CD4-positive, CD25-positive, alpha-beta regulatory T cell (primary cell): Measurements from ENCODE around the gene TSPEAR. TPM values are rescaled to one million over a fixed set of nuclear protein-coding genes. Genes with fewer than 3 reads are reported as not detected.

Experiments used
- ATAC-seq, 2 donors: fragments of 150-1000 bp; cut with Tn5 transposase; one replicate each; pipeline ENCODE4 v1.10.0; 2021; ENCODE audit warnings: low read depth in 2 of 2, moderate number of reproducible peaks in 2 of 2, moderate library complexity in 1 of 2
- DNase-seq, 3 donors: peaks; one replicate each; pipeline versions ENCODE4 v3.0.0 to v3.0.0-alpha.2; 2012 to 2022; ENCODE audit warnings: mixed read lengths in 1 of 3
- H3K27ac ChIP-seq: one replicate; pipeline ENCODE4 v1.7.0; 2013; ENCODE audit warnings: mild to moderate bottlenecking, low read length; ENCODE audit not compliant: insufficient read depth, poor library complexity, severe bottlenecking
- H3K27me3 ChIP-seq: one replicate; pipeline ENCODE4 v1.7.0; 2013; ENCODE audit warnings: low read length; ENCODE audit not compliant: control insufficient read depth, insufficient read depth
- H3K36me3 ChIP-seq: one replicate; pipeline ENCODE4 v1.7.0; 2013; ENCODE audit warnings: mild to moderate bottlenecking, low read length, moderate library complexity; ENCODE audit not compliant: control insufficient read depth, insufficient read depth
- H3K4me1 ChIP-seq: 2 replicates; pipeline ENCODE4 v1.7.0; 2013; ENCODE audit warnings: mild to moderate bottlenecking, low read length; ENCODE audit not compliant: insufficient read depth, control insufficient read depth, poor library complexity, severe bottlenecking
- H3K4me3 ChIP-seq: one replicate; pipeline ENCODE4 v1.7.0; 2013; ENCODE audit warnings: low read depth, mild to moderate bottlenecking, low read length, moderate library complexity
- H3K9me3 ChIP-seq, 2 experiments: 1 replicate in 1 of 2; 2 replicates in 1 of 2; pipeline ENCODE4 v1.7.0; 2013; ENCODE audit warnings: low read length in 2 of 2, mild to moderate bottlenecking in 1 of 2, moderate library complexity in 1 of 2; ENCODE audit not compliant: control insufficient read depth in 2 of 2
- H3K27ac Mint-ChIP-seq, 3 donors: one replicate each; pipeline ENCODE4 v1.8.0; 2020 to 2022; ENCODE audit warnings: mild to moderate bottlenecking in 3 of 3, mixed read lengths in 3 of 3, moderate library complexity in 2 of 3
- H3K27me3 Mint-ChIP-seq: one replicate; pipeline ENCODE4 v1.8.0; 2022; ENCODE audit warnings: mild to moderate bottlenecking, mixed read lengths
- H3K36me3 Mint-ChIP-seq: one replicate; pipeline ENCODE4 v1.8.0; 2020; ENCODE audit warnings: mixed read lengths
- H3K4me1 Mint-ChIP-seq, 4 donors: one replicate each; pipeline ENCODE4 v1.8.0; 2020 to 2022; ENCODE audit warnings: mixed read lengths in 4 of 4, mild to moderate bottlenecking in 1 of 4
- H3K4me3 Mint-ChIP-seq, 4 donors: one replicate each; pipeline ENCODE4 v1.8.0; 2020 to 2022; ENCODE audit warnings: mild to moderate bottlenecking in 4 of 4, mixed read lengths in 4 of 4, moderate library complexity in 3 of 4
- H3K9me3 Mint-ChIP-seq, 7 donors: one replicate each; pipeline ENCODE4 v1.8.0; 2020 to 2022; ENCODE audit warnings: mixed read lengths in 7 of 7, mild to moderate bottlenecking in 3 of 7, moderate library complexity in 2 of 7
- polyA plus RNA-seq, 4 donors: library from polyadenylated mRNA; unstranded; fragments of 300-500 nt; fragmentation: Illumina TruSeq; gene quantifications; one replicate each; pipeline ENCODE4 v1.2.3, GENCODE V29; 2021
- total RNA-seq: library from RNA; stranded (reverse); gene quantifications from one replicate; pipeline ENCODE4 v1.2.3, GENCODE V29; 2022

Gene TSPEAR
- total and polyA plus RNA-seq, 5 donors from 2014 or later, result 0.05 TPM; not detected in 4

- no peak overlapping the region for H3K4me3 Mint-ChIP-seq
- Histone ChIP-seq H3K9me3 (no peaks in the 10 kb centered on the region), H3K36me3 (no peaks in the 10 kb centered on the region), H3K4me1 (no peaks in the 10 kb centered on the region), H3K27ac (no peak overlapping the region), H3K4me3 (no peak overlapping the region), H3K27me3 (no peaks in the 10 kb centered on the region)
- ATAC-seq (no peak), DNase-seq (no peak)
- H3K27ac Mint-ChIP-seq, result no peak overlapping the region
- peaks cover 0 to 4% (median 0%) of the 10 kb centered on the region in 4 donors for H3K4me1 Mint-ChIP-seq
- H3K9me3 Mint-ChIP-seq, result no peaks in the 10 kb centered on the region
- H3K36me3 Mint-ChIP-seq, result peaks cover 5% of the 10 kb centered on the region
- H3K27me3 Mint-ChIP-seq, result no peaks in the 10 kb centered on the region
Measured at GRCh38 chr21:44755227-44755626, 43.9 kb upstream of the TSPEAR start.

DNA sequence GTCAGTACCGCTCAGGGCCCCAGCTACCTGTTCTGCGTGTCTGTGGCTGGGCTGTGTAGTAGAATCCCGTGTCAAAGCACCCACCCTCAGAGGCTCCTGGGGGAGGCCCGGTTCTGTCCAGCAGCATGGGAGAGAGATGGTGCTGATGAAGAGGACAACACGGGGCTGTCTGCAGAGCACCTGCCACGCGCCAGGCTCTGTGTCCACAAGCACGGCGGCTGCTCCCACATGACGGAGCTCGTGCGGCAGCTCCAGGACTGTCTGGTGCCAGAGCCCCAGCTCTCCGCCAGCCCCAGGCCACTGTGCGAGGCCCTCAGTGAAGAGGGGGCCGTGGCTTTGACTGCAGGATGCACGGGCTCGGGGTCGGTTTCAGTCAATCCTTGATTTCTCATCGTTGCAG, 42.0 kb upstream of the TSPEAR start:
- Histone ChIP-seq H3K9me3 (no peaks in the 10 kb centered on the region), H3K27me3 (no peaks in the 10 kb centered on the region), H3K27ac (no peak overlapping the region), H3K4me3 (no peak overlapping the region), H3K36me3 (no peaks in the 10 kb centered on the region), H3K4me1 (no peaks in the 10 kb centered on the region)
- Mint-ChIP-seq H3K4me3 (no peak overlapping the region), H3K4me1 (peaks cover 0 to 4% (median 0%) of the 10 kb centered on the region in 4 donors), H3K36me3 (peaks cover 5% of the 10 kb centered on the region), H3K27me3 (no peaks in the 10 kb centered on the region), H3K27ac (no peak overlapping the region), H3K9me3 (no peaks in the 10 kb centered on the region)
- ATAC-seq (no peak), DNase-seq (no peak)

DNA sequence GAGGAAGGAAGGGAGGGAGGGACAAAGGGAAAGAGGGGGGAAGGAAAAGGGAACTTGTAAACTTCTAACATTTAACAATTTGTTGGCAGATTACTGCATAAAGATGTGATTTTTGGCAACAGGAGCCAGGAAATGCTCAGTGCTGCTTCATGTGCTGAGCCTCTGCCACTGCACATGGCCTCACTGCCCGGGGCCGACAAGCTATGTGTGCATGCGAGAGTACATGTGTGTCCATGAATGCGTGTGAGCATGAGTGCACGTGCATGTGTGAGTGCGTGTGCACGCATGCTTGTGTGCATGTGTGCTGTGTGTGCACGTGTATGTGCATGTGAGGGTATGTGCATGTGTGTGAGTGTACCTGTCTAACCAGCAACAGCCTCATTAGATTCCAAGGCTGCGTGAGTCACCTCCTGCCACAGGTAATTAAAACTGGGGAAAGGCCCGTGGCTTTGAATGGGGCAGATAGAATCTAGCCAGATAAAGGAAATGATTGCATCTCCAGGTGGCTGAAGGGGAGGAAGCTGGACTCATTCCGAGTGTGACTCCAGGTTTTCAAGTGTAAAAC, 41.4 kb upstream of the TSPEAR start:
- Histone ChIP-seq H3K4me1 (no peaks in the 10 kb centered on the region), H3K27ac (no peak overlapping the region), H3K4me3 (no peak overlapping the region), H3K9me3 (no peaks in the 10 kb centered on the region), H3K27me3 (no peaks in the 10 kb centered on the region), H3K36me3 (no peaks in the 10 kb centered on the region)
- Mint-ChIP-seq H3K36me3 (peaks cover 5% of the 10 kb centered on the region), H3K27ac (no peak overlapping the region), H3K4me3 (no peak overlapping the region), H3K27me3 (peaks cover under 1% of the 10 kb centered on the region), H3K4me1 (peaks cover 0 to 4% (median 0%) of the 10 kb centered on the region in 4 donors), H3K9me3 (no peaks in the 10 kb centered on the region)
- ATAC-seq, result no peak
- DNase-seq, result no peak

- H3K9me3 Mint-ChIP-seq, result peaks cover 0 to 2% (median 0%) of the 10 kb centered on the region in 7 donors
- no peak overlapping the region for H3K27ac Mint-ChIP-seq
- Histone ChIP-seq H3K4me3 (no peak overlapping the region), H3K9me3 (no peaks in the 10 kb centered on the region), H3K4me1 (no peaks in the 10 kb centered on the region), H3K27me3 (no peaks in the 10 kb centered on the region), H3K36me3 (no peaks in the 10 kb centered on the region), H3K27ac (no peak overlapping the region)
- peaks cover 7% of the 10 kb centered on the region for H3K27me3 Mint-ChIP-seq
- peaks cover 0 to 4% (median 0%) of the 10 kb centered on the region in 4 donors for H3K4me1 Mint-ChIP-seq
- H3K4me3 Mint-ChIP-seq, result no peak overlapping the region
- ATAC-seq (no peak), DNase-seq (no peak)
- peaks cover 5% of the 10 kb centered on the region for H3K36me3 Mint-ChIP-seq
Measured at GRCh38 chr21:44751799-44752636, 40.6 kb upstream of the TSPEAR start.

GRCh38 chr21:44751186-44751798, 39.9 kb upstream of the TSPEAR start:
- DNase-seq, result no peak
- ATAC-seq, result no peak

GRCh38 chr21:44750675-44751025, 39.3 kb upstream of the TSPEAR start:
- no peaks in the 10 kb centered on the region for H3K27me3 ChIP-seq
- Mint-ChIP-seq H3K36me3 (peaks cover 5% of the 10 kb centered on the region), H3K4me1 (peaks cover 0 to 4% (median 0%) of the 10 kb centered on the region in 4 donors), H3K4me3 (no peak overlapping the region), H3K27me3 (peaks cover 12% of the 10 kb centered on the region), H3K9me3 (peaks cover 0 to 2% (median 0%) of the 10 kb centered on the region in 7 donors), H3K27ac (no peak overlapping the region)
- no peak overlapping the region for H3K27ac ChIP-seq
- no peak overlapping the region for H3K4me3 ChIP-seq
- DNase-seq (no peak), ATAC-seq (no peak)
- no peaks in the 10 kb centered on the region for H3K9me3 ChIP-seq
- no peaks in the 10 kb centered on the region for H3K36me3 ChIP-seq
- no peaks in the 10 kb centered on the region for H3K4me1 ChIP-seq

More at GRCh38 chr21:44751186-44751798, 39.9 kb upstream of the TSPEAR start:
- Mint-ChIP-seq H3K36me3 (peaks cover 5% of the 10 kb centered on the region), H3K27me3 (peaks cover 12% of the 10 kb centered on the region), H3K9me3 (peaks cover 0 to 2% (median 0%) of the 10 kb centered on the region in 7 donors), H3K4me3 (no peak overlapping the region), H3K27ac (no peak overlapping the region), H3K4me1 (peaks cover 0 to 4% (median 0%) of the 10 kb centered on the region in 4 donors)
- no peaks in the 10 kb centered on the region for H3K4me1 ChIP-seq
- H3K27ac ChIP-seq, result no peak overlapping the region
- no peaks in the 10 kb centered on the region for H3K9me3 ChIP-seq
- no peak overlapping the region for H3K4me3 ChIP-seq
- no peaks in the 10 kb centered on the region for H3K27me3 ChIP-seq
- H3K36me3 ChIP-seq, result no peaks in the 10 kb centered on the region

DNA sequence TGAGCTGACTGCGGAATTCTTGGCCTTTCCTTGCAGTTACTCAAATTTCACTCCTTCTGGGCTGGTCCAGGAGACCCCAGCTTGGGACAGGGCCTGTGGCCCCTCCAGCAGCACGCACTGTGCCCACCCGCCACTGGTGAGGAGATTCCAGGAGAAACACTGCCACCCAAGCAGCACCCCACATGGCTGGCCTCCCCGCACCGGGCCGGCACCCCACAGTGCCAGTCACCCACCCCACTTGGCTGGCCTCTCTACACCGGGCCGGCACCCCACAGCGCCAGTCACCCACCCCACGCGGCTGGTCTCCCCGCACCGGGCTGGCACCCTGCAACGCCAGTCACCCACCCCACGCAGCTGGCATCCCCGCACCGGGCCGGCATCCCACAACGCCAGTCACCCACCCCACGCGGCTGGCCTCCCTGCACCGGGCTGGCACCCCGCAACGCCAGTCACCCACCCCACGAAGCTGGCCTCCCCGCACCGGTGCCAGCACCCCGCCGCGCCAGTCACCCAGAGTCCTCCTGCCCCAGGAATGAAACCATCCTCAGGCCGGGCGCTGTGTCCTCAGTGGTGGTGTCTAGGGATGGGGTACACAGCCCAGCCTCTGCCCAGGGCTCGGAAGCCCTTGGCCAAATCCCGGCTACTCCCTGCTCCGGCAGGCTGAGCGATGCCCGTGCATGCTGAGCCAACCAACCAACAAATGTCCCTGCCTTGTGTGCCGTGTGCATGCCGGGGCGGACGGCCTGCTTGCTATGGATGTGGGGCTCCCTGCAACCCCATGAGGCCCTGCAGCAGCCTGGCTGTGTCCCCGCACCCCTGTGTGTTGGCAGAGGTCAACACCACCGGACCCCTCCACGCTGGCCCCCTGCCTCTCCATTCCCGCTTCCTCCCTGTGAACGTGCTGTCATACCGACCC, 38.6 kb upstream of the TSPEAR start:
- no peak overlapping the region for H3K27ac ChIP-seq
- Mint-ChIP-seq H3K4me1 (peaks cover 0 to 4% (median 0%) of the 10 kb centered on the region in 4 donors), H3K27ac (no peak overlapping the region), H3K36me3 (peaks cover 3% of the 10 kb centered on the region), H3K4me3 (no peak overlapping the region), H3K27me3 (peaks cover 12% of the 10 kb centered on the region), H3K9me3 (peaks cover 0 to 2% (median 0%) of the 10 kb centered on the region in 7 donors)
- no peak for ATAC-seq
- H3K4me1 ChIP-seq, result no peaks in the 10 kb centered on the region
- no peaks in the 10 kb centered on the region for H3K9me3 ChIP-seq
- H3K36me3 ChIP-seq, result no peaks in the 10 kb centered on the region
- DNase-seq, result no peak
- no peaks in the 10 kb centered on the region for H3K27me3 ChIP-seq
- no peak overlapping the region for H3K4me3 ChIP-seq
